PC-9 (cell line): Measurements from ENCODE around the gene RASSF3. TPM values are rescaled to one million over a fixed set of nuclear protein-coding genes. Genes with fewer than 3 reads are reported as not detected.

Source experiments
- BruUV-seq: library from RNA; stranded (reverse); fragments of 400-500 nt; replicated peaks from 2 replicates; lab custom pipeline; 2021; lab: Mats Ljungman, UMichigan
- CTCF ChIA-PET: fragments of 300-600 bp; sonication (Branson Sonifier 250); formaldehyde crosslinking; loops from one replicate; lab custom pipeline; 2022; ENCODE audit warnings: antibody characterized with exemption; lab: Charles Lee
- POLR2A ChIA-PET: fragments of 300-600 bp; sonication (Branson Sonifier 250); formaldehyde crosslinking; loops from one replicate; lab custom pipeline; 2022; ENCODE audit warnings: antibody characterized with exemption; ENCODE audit not compliant: unreplicated experiment; lab: Charles Lee
- DNase-seq, 2 experiments: peaks; one replicate each; pipeline versions ENCODE4 v3.0.0 to v3.0.0-alpha.2; 2015 to 2022; ENCODE audit warnings: mixed read lengths in 1 of 2
- H2AFZ ChIP-seq: fragments of 200-600 bp; sonication (generic); 2 replicates; pipeline ENCODE4 v1.8.1; 2017; ENCODE audit warnings: antibody characterized with exemption
- H3F3A ChIP-seq: fragments of 200-600 bp; sonication (generic); 2 replicates; pipeline ENCODE4 v1.8.1; 2017; ENCODE audit warnings: antibody characterized with exemption, mild to moderate bottlenecking, low read depth; ENCODE audit not compliant: insufficient read depth
- H3K27ac ChIP-seq: fragments of 200-600 bp; sonication (generic); 2 replicates; pipeline ENCODE4 v1.6.1; 2016; ENCODE audit warnings: mixed run types
- H3K27me3 ChIP-seq: fragments of 200-600 bp; sonication (generic); 2 replicates; pipeline ENCODE4 v1.6.1; 2016; ENCODE audit warnings: low read depth, mixed run types; ENCODE audit not compliant: insufficient read depth
- H3K36me3 ChIP-seq: fragments of 200-600 bp; sonication (generic); 2 replicates; pipeline ENCODE4 v1.6.1; 2016; ENCODE audit warnings: low read depth, mixed run types
- H3K4me1 ChIP-seq: fragments of 200-600 bp; sonication (generic); replicated peaks from 2 replicates; pipeline ENCODE4 v1.6.1; 2016; ENCODE audit warnings: mixed run types; ENCODE audit not compliant: insufficient read depth
- H3K4me2 ChIP-seq: fragments of 200-600 bp; sonication (generic); 2 replicates; pipeline ENCODE4 v1.6.1; 2017; ENCODE audit warnings: mixed run types
- H3K4me3 ChIP-seq: fragments of 200-600 bp; sonication (generic); 2 replicates; pipeline ENCODE4 v1.6.1; 2016; ENCODE audit warnings: mixed run types
- H3K79me2 ChIP-seq: fragments of 200-600 bp; sonication (generic); 2 replicates; pipeline ENCODE4 v1.6.1; 2017; ENCODE audit warnings: low read depth, mixed run types
- H3K9me2 ChIP-seq: fragments of 200-600 bp; sonication (generic); 2 replicates; pipeline ENCODE4 v1.8.1; 2017; ENCODE audit warnings: mild to moderate bottlenecking; ENCODE audit not compliant: insufficient read depth
- H3K9me3 ChIP-seq: fragments of 200-600 bp; sonication (generic); 2 replicates; pipeline ENCODE4 v1.8.1; 2016; ENCODE audit warnings: low read depth; ENCODE audit not compliant: insufficient read depth
- H4K20me1 ChIP-seq: fragments of 200-600 bp; sonication (generic); 2 replicates; pipeline ENCODE4 v1.8.1; 2017; ENCODE audit not compliant: insufficient read depth
- CTCF ChIP-seq: fragments of 200-600 bp; sonication (generic); conservative IDR thresholded peaks from 2 replicates; pipeline ENCODE4 v1.6.1; 2017; ENCODE audit warnings: mixed run types, antibody characterized with exemption, mild to moderate bottlenecking, moderate library complexity
- EZH2 ChIP-seq: fragments of 200-600 bp; sonication (generic); IDR thresholded peaks from 2 replicates; pipeline ENCODE4 v1.8.0; 2017; ENCODE audit warnings: antibody characterized with exemption, low read depth
- intact Hi-C: fragments of 100-400 bp; cut with micrococcal nuclease; formaldehyde crosslinking; loops from one replicate; pipeline ENCODE4 v1.10.0; 2022; ENCODE audit not compliant: unreplicated experiment
- total RNA-seq: library from RNA; stranded (reverse); gene quantifications from 2 replicates; pipeline ENCODE4 v1.2.3, GENCODE V29; 2021

RASSF3 gene
- total RNA-seq, 1 experiment from 2014 or later: 38.9 TPM

DNA sequence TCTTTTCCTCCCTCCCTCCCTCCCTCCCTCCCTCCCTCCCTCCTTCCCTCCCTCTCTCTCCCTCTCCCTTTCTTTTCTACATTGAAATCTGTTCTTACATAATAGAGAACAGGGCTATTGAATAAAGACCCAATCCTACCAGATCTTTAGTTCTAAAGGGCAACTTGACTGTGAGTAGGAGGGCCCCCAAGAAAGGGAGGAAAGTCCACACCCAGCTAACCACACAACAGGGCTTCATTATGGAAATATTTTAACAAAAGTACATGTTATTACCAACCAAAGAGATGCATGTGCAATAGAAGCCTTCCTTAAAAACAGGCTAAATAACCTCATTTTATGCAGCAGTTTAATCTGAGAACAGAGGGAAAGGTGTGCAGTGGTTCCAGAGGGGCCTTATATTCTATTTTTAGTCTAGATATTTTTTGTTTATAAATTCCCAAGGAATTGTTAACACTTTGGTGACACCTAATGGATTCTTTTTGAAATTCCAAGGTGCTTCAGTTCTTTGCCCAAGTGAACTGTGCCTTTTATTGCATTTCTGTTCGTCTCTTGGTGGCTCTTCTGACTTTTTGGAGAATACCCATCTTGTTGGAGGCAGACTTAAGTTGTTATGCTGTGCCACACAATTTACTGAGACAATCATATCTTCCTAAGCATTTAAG, 85.9 kb downstream of the RASSF3 start:
- H2AFZ ChIP-seq: no peak overlapping the region
- no peak for TF ChIP-seq EZH2
- TF ChIP-seq CTCF: peak; percentile 72
- H3K27me3 ChIP-seq: no peaks in the 10 kb centered on the region
- intact Hi-C loops: loop anchor here (1.0 to 5.0 kb wide), 4 partner anchors 86 to 869 kb away; partner anchors contain the start of gene RASSF3
- no peak overlapping the region for H3K27ac ChIP-seq
- no peaks in the 10 kb centered on the region for H3K79me2 ChIP-seq
- no TSS peak for BruUV-seq
- H3K9me3 ChIP-seq: no peaks in the 10 kb centered on the region
- no peak overlapping the region for H3K4me3 ChIP-seq
- CTCF ChIA-PET: interaction anchor here (0.5 to 1.8 kb wide), 5 partner anchors 10 to 189 kb away, joined by 3 to 7 read pairs (median 4); no protein-coding TSS in a partner anchor
- H4K20me1 ChIP-seq: no peaks in the 10 kb centered on the region
- POLR2A ChIA-PET: no interaction called here
- H3F3A ChIP-seq: peaks cover 18% of the 10 kb centered on the region; the same call in 1 of the 2 replicates
- no peaks in the 10 kb centered on the region for H3K36me3 ChIP-seq
- peaks cover 12% of the 10 kb centered on the region for H3K4me1 ChIP-seq
- H3K9me2 ChIP-seq: no peaks in the 10 kb centered on the region; the same call in 1 of the 2 replicates
- DNase-seq: peak in 1 of 2 experiments; percentile 37
- H3K4me2 ChIP-seq: no peak overlapping the region

DNA sequence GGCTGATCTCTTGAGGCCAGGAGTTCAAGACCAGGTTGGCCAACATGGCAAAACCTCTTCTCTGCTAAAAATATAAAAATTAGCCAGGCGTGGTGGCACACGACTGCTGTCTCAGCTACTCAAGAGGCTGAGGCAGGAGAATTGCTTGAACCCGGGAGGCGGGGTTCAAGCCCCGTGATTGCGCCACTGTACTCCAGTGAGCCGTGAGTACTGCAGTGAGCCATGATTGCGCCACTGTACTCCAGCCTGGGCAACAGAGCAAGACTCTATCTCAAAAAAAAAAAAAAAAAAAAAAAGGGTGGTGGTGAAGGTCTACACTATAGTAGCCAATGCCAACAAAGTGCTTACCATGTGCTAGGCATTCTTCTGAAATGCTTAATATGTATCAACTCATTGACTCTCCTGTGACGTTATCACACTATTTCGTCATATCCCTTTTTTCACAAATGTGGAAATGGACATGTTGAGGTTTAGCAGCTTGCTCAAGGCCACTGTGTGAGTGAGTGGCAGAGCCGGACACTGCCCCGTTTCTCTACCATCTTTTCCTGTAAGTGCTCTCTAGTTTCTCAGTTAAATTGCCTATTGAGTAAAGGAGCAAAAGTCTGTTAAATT, 89.3 kb downstream of the RASSF3 start:
- no peak overlapping the region for H3K27ac ChIP-seq
- no peak overlapping the region for H2AFZ ChIP-seq
- TF ChIP-seq EZH2 (no peak), CTCF (no peak)
- H3K27me3 ChIP-seq: no peaks in the 10 kb centered on the region
- no peaks in the 10 kb centered on the region for H3K9me3 ChIP-seq
- no peaks in the 10 kb centered on the region; the same call in 1 of the 2 replicates for H3K9me2 ChIP-seq
- no peak overlapping the region for H3K4me3 ChIP-seq
- DNase-seq: no peak
- H3K4me1 ChIP-seq: 0 out of 2 replicates have a peak, but pooled peaks cover 3% of the 10 kb centered on the region
- peaks cover 9% of the 10 kb centered on the region; the same call in 1 of the 2 replicates for H3F3A ChIP-seq
- no TSS peak for BruUV-seq
- POLR2A ChIA-PET: no interaction called here
- no peaks in the 10 kb centered on the region for H3K36me3 ChIP-seq
- no peak overlapping the region for H3K4me2 ChIP-seq
- intact Hi-C loops: loop anchor here (5.0 kb wide), 2 partner anchors 202 to 872 kb away; no protein-coding TSS in a partner anchor
- H3K79me2 ChIP-seq: no peaks in the 10 kb centered on the region
- H4K20me1 ChIP-seq: no peaks in the 10 kb centered on the region
- CTCF ChIA-PET: no interaction called here

- Histone ChIP-seq H3K4me1 (0 out of 2 replicates have a peak, but pooled peaks cover 3% of the 10 kb centered on the region), H3K27ac (no peak overlapping the region), H2AFZ (no peak overlapping the region), H3F3A (peaks cover 7% of the 10 kb centered on the region; the same call in 1 of the 2 replicates), H3K4me2 (no peak overlapping the region), H3K9me2 (no peaks in the 10 kb centered on the region; the same call in 1 of the 2 replicates), H4K20me1 (no peaks in the 10 kb centered on the region), H3K4me3 (no peak overlapping the region), H3K79me2 (no peaks in the 10 kb centered on the region), H3K9me3 (no peaks in the 10 kb centered on the region), H3K27me3 (no peaks in the 10 kb centered on the region), H3K36me3 (no peaks in the 10 kb centered on the region)
- TF ChIP-seq CTCF: no peak
- TF ChIP-seq EZH2: no peak
- ChIA-PET CTCF (interaction anchor here (0.6 kb wide), 1 partner anchor 483 kb away, joined by 5 read pairs; no protein-coding TSS in a partner anchor), POLR2A (no interaction called here)
- no peak for DNase-seq
- BruUV-seq: no TSS peak
- intact Hi-C loops: no loop called here
These were observed 90.2 kb downstream of the RASSF3 start for GRCh38 chr12:64700532-64700931.
